Astrocyte (in vitro differentiated cells and primary cell): ENCODE data around the gene WDR45B. TPM values are rescaled to one million over a fixed set of nuclear protein-coding genes. Genes with fewer than 3 reads are reported as not detected.

Experiments used
- DNase-seq: peaks from one replicate; pipeline ENCODE4 v3.0.0-alpha.2; 2010; ENCODE audit warnings: low read depth
- FAIRE-seq: peaks from 2 replicates; lab custom pipeline; 2011; peaks lifted over from hg19 to GRCh38; lab: Jason Lieb, UNC
- H2AFZ ChIP-seq: 2 replicates; pipeline ENCODE4 v1.6.0; 2012; ENCODE audit warnings: low read depth, low read length, inconsistent platforms
- H3K27ac ChIP-seq: 2 replicates; pipeline ENCODE4 v1.5.1; 2011; ENCODE audit warnings: low read depth, low read length, inconsistent platforms
- H3K27me3 ChIP-seq: 2 replicates; pipeline ENCODE4 v1.6.0; 2011; ENCODE audit warnings: low read length, inconsistent platforms; ENCODE audit not compliant: insufficient read depth
- H3K36me3 ChIP-seq: 2 replicates; pipeline ENCODE4 v1.5.1; 2011; ENCODE audit warnings: low read length, inconsistent platforms; ENCODE audit not compliant: insufficient read depth
- H3K4me1 ChIP-seq: 2 replicates; pipeline ENCODE4 v1.5.1; 2011; ENCODE audit warnings: low read length, inconsistent platforms; ENCODE audit not compliant: insufficient read depth
- H3K4me2 ChIP-seq: 2 replicates; pipeline ENCODE4 v1.6.0; 2012; ENCODE audit warnings: low read length, inconsistent platforms
- H3K4me3 ChIP-seq: 2 replicates; pipeline ENCODE4 v1.5.1; 2011; ENCODE audit warnings: low read depth, mild to moderate bottlenecking, low read length, inconsistent platforms; ENCODE audit not compliant: insufficient read depth
- H3K79me2 ChIP-seq: 2 replicates; pipeline ENCODE4 v1.6.0; 2012; ENCODE audit warnings: mild to moderate bottlenecking, low read length, inconsistent platforms; ENCODE audit not compliant: insufficient read depth
- H3K9ac ChIP-seq: 2 replicates; pipeline ENCODE4 v1.6.0; 2012; ENCODE audit warnings: mild to moderate bottlenecking, low read length, inconsistent platforms
- H3K9me3 ChIP-seq: 2 replicates; pipeline ENCODE4 v1.5.1; 2012; ENCODE audit warnings: low read depth, mild to moderate bottlenecking, low read length, inconsistent platforms; ENCODE audit not compliant: insufficient read depth
- H4K20me1 ChIP-seq: 2 replicates; pipeline ENCODE4 v1.6.0; 2012; ENCODE audit warnings: low read length, inconsistent platforms; ENCODE audit not compliant: insufficient read depth
- H3K27ac Mint-ChIP-seq: one replicate; pipeline ENCODE4 v1.8.0; 2021; ENCODE audit warnings: mild to moderate bottlenecking, mixed read lengths; ENCODE audit not compliant: unreplicated experiment
- H3K27me3 Mint-ChIP-seq: one replicate; pipeline ENCODE4 v1.8.0; 2021; ENCODE audit warnings: low read depth, mixed read lengths; ENCODE audit not compliant: unreplicated experiment
- H3K36me3 Mint-ChIP-seq: one replicate; pipeline ENCODE4 v1.8.0; 2021; ENCODE audit warnings: low read depth, mixed read lengths; ENCODE audit not compliant: unreplicated experiment
- H3K4me1 Mint-ChIP-seq: one replicate; pipeline ENCODE4 v1.8.0; 2021; ENCODE audit warnings: low read depth, mixed read lengths; ENCODE audit not compliant: unreplicated experiment
- H3K4me3 Mint-ChIP-seq: one replicate; pipeline ENCODE4 v1.8.0; 2021; ENCODE audit warnings: mild to moderate bottlenecking, moderate library complexity, mixed read lengths; ENCODE audit not compliant: unreplicated experiment
- H3K9me3 Mint-ChIP-seq: one replicate; pipeline ENCODE4 v1.8.0; 2021; ENCODE audit warnings: mild to moderate bottlenecking, mixed read lengths; ENCODE audit not compliant: unreplicated experiment
- EZH2 ChIP-seq: IDR thresholded peaks from 2 replicates; pipeline ENCODE4 v1.6.1; 2012; ENCODE audit warnings: mild to moderate bottlenecking, low read length, inconsistent platforms; ENCODE audit not compliant: insufficient read depth
- total RNA-seq: library from RNA; stranded (reverse); gene quantifications from 2 replicates; pipeline ENCODE4 v1.2.1, GENCODE V29; 2021
- TF ChIP-seq, protein P1 (sequence below): IDR thresholded peaks from 2 replicates; pipeline ENCODE4 v1.5.1; 2011; ENCODE audit warnings: low read depth, mild to moderate bottlenecking, inconsistent platforms, low read length, moderate library complexity; ENCODE audit not compliant: insufficient read depth

The WDR45B gene
- total RNA-seq, 1 donor from 2014 or later, result 75.4 TPM

DNA sequence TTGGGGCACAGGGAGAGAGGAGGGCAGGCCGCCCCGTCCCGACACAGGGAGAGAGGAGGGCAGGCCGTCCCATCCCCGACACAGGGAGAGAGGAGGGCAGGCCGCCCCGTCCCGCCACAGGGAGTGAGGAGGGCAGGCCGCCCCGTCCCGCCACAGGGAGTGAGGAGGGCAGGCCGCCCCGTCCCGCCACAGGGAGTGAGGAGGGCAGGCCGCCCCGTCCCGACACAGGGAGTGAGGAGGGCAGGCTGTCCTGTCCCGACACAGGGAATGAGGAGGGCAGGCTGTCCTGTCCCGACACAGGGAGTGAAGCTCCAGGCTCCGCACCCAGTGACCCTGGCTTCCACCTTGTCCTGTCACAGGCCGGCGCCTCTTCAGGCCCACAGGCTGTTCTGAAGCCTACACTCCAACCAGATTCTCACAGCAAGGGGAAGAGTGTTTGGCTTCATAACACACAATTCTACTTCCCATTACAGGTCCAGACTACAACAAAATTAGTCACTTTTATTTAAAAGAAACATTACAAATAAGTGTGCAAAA, 34.1 kb downstream of the WDR45B start:
- peaks cover 23% of the 10 kb centered on the region for H3K36me3 Mint-ChIP-seq
- no peak overlapping the region for H3K9ac ChIP-seq
- peaks cover 5% of the 10 kb centered on the region for H3K4me1 Mint-ChIP-seq
- H3K9me3 Mint-ChIP-seq, result no peaks in the 10 kb centered on the region
- H3K27me3 Mint-ChIP-seq, result no peaks in the 10 kb centered on the region
- no peak overlapping the region for H3K4me3 ChIP-seq
- no peak overlapping the region for H3K27ac Mint-ChIP-seq
- no peaks in the 10 kb centered on the region for H3K79me2 ChIP-seq
- no peak overlapping the region for H3K27ac ChIP-seq
- H4K20me1 ChIP-seq, result peaks cover 26% of the 10 kb centered on the region
- no peak overlapping the region for H3K4me3 Mint-ChIP-seq
- H3K4me1 ChIP-seq, result no peaks in the 10 kb centered on the region
- H3K4me2 ChIP-seq, result no peak overlapping the region
- H3K36me3 ChIP-seq, result peaks cover 17% of the 10 kb centered on the region
- H3K27me3 ChIP-seq, result no peaks in the 10 kb centered on the region
- TF ChIP-seq EZH2, result no peak
- TF ChIP-seq, protein P1, sequence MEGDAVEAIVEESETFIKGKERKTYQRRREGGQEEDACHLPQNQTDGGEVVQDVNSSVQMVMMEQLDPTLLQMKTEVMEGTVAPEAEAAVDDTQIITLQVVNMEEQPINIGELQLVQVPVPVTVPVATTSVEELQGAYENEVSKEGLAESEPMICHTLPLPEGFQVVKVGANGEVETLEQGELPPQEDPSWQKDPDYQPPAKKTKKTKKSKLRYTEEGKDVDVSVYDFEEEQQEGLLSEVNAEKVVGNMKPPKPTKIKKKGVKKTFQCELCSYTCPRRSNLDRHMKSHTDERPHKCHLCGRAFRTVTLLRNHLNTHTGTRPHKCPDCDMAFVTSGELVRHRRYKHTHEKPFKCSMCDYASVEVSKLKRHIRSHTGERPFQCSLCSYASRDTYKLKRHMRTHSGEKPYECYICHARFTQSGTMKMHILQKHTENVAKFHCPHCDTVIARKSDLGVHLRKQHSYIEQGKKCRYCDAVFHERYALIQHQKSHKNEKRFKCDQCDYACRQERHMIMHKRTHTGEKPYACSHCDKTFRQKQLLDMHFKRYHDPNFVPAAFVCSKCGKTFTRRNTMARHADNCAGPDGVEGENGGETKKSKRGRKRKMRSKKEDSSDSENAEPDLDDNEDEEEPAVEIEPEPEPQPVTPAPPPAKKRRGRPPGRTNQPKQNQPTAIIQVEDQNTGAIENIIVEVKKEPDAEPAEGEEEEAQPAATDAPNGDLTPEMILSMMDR, result no peak
- no peak overlapping the region for H2AFZ ChIP-seq
- no peak for DNase-seq
- H3K9me3 ChIP-seq, result no peaks in the 10 kb centered on the region
- no peak for FAIRE-seq

DNA sequence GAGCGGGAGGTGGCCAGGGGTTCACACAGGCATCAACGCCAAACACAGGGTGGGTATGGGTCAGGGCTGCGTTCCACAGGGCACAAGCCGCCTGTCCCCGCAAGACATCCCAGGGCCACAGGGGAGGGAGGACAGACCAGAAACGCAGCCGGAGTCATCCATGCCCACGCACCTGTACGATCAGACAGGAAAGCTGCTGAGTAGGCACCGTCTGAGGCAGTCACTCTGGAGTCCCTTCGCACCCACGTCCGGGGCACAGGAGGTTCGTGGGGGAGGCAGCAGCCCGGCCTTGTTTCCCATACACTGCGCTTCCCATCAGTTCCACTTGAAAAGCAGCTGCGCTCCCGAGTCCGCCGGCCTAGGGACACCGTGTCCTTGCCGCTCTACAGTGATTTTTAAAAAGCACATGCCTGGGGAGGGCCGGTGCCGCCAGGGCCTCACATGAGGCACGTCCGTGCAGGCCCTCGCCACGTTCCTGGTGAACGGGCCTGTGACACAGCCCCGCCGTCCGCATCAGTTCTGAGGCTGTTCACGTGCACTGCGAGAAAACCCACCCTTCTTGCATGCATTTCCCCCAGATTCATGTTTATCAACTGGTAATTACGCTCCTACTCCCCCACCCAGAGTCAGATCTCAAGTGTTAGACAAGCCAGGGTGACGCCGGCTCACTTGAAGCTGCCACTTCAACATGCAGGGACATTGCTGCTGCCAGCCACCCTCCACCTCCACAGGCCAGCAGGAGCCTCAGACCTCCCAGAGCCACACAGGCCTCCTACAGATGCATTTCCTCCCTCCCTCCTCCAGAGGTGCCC, 34.8 kb downstream of the WDR45B start:
- Histone ChIP-seq H3K9ac (no peak overlapping the region), H3K4me2 (no peak overlapping the region), H3K4me3 (no peak overlapping the region), H3K9me3 (no peaks in the 10 kb centered on the region), H3K79me2 (no peaks in the 10 kb centered on the region), H3K4me1 (no peaks in the 10 kb centered on the region), H4K20me1 (peaks cover 24% of the 10 kb centered on the region), H3K36me3 (peaks cover 20% of the 10 kb centered on the region), H3K27me3 (no peaks in the 10 kb centered on the region), H2AFZ (no peak overlapping the region), H3K27ac (no peak overlapping the region)
- FAIRE-seq (no peak), DNase-seq (no peak)
- Mint-ChIP-seq H3K4me1 (peaks cover 5% of the 10 kb centered on the region), H3K4me3 (no peak overlapping the region), H3K27ac (no peak overlapping the region), H3K36me3 (peaks cover 17% of the 10 kb centered on the region), H3K27me3 (no peaks in the 10 kb centered on the region), H3K9me3 (no peaks in the 10 kb centered on the region)
- no peak for TF ChIP-seq EZH2
- TF ChIP-seq, protein P1, result no peak
